ENCODE data around the gene EEF1AKMT1.

The EEF1AKMT1 gene

GRCh38 chr13:20714161-20714560, 59.6 kb downstream of the EEF1AKMT1 start:
- peaks cover 0 to 7% (median 0%) of the 10 kb centered on the region in 5 donors for H3K27me3 ChIP-seq (ENCODE audit: control insufficient read depth in 5 of 5, insufficient read depth in 4 of 5, low read length in 5 of 5)
- H3K4me3 ChIP-seq (ENCODE audit: low read depth in 1 of 5, low read length in 5 of 5), result peak overlapping the region; percentile 17 to 49 (median 37)
- peak overlapping the region; percentile 89 for H3K27ac ChIP-seq (ENCODE audit: low read depth, low read length)
- H3K9ac ChIP-seq (ENCODE audit: low read length in 5 of 5), result peak overlapping the region; percentile 1 to 72 (median 35)
- peaks cover 7 to 38% (median 30%) of the 10 kb centered on the region in 5 donors for H3K4me1 ChIP-seq (ENCODE audit: control insufficient read depth in 5 of 5, insufficient read depth in 5 of 5, low read length in 5 of 5)
- no peaks in the 10 kb centered on the region for H3K9me3 ChIP-seq (ENCODE audit: control insufficient read depth in 5 of 5, low read length in 5 of 5)
- H3K36me3 ChIP-seq (ENCODE audit: control insufficient read depth in 5 of 5, insufficient read depth in 5 of 5, low read length in 5 of 5), result no peaks in the 10 kb centered on the region

GRCh38 chr13:20713751-20714150, 60.0 kb downstream of the EEF1AKMT1 start:
- H3K36me3 ChIP-seq (ENCODE audit: control insufficient read depth in 5 of 5, insufficient read depth in 5 of 5, low read length in 5 of 5), result no peaks in the 10 kb centered on the region
- peak overlapping the region in 1 of 5 donors; percentile 49 for H3K4me3 ChIP-seq (ENCODE audit: low read depth in 1 of 5, low read length in 5 of 5)
- H3K4me1 ChIP-seq (ENCODE audit: control insufficient read depth in 5 of 5, insufficient read depth in 5 of 5, low read length in 5 of 5), result peaks cover 7 to 41% (median 32%) of the 10 kb centered on the region in 5 donors
- peak overlapping the region; percentile 1 to 72 (median 30) for H3K9ac ChIP-seq (ENCODE audit: low read length in 5 of 5)
- no peaks in the 10 kb centered on the region for H3K9me3 ChIP-seq (ENCODE audit: control insufficient read depth in 5 of 5, low read length in 5 of 5)
- H3K27me3 ChIP-seq (ENCODE audit: control insufficient read depth in 5 of 5, insufficient read depth in 4 of 5, low read length in 5 of 5), result peaks cover 0 to 3% (median 0%) of the 10 kb centered on the region in 5 donors
- peak overlapping the region; percentile 89 for H3K27ac ChIP-seq (ENCODE audit: low read depth, low read length)

- Histone ChIP-seq H3K36me3 (ENCODE audit: control insufficient read depth in 5 of 5, insufficient read depth in 5 of 5, low read length in 5 of 5) (no peaks in the 10 kb centered on the region), H3K4me1 (ENCODE audit: control insufficient read depth in 5 of 5, insufficient read depth in 5 of 5, low read length in 5 of 5) (peaks cover 7 to 41% (median 32%) of the 10 kb centered on the region in 5 donors), H3K27me3 (ENCODE audit: control insufficient read depth in 5 of 5, insufficient read depth in 4 of 5, low read length in 5 of 5) (no peaks in the 10 kb centered on the region), H3K4me3 (ENCODE audit: low read depth in 1 of 5, low read length in 5 of 5) (peak overlapping the region; percentile 14 to 51 (median 33)), H3K27ac (ENCODE audit: low read depth, low read length) (peak overlapping the region; percentile 89), H3K9me3 (ENCODE audit: control insufficient read depth in 5 of 5, low read length in 5 of 5) (no peaks in the 10 kb centered on the region), H3K9ac (ENCODE audit: low read length in 5 of 5) (peak overlapping the region in 3 of 5 donors; percentile 0 to 68 (median 3))
These were observed 60.8 kb downstream of the EEF1AKMT1 start for GRCh38 chr13:20713014-20713376.

GRCh38 chr13:20711301-20712044, 62.3 kb downstream of the EEF1AKMT1 start:
- no peaks in the 10 kb centered on the region for H3K27me3 ChIP-seq (ENCODE audit: control insufficient read depth in 5 of 5, insufficient read depth in 4 of 5, low read length in 5 of 5)
- H3K4me1 ChIP-seq (ENCODE audit: control insufficient read depth in 5 of 5, insufficient read depth in 5 of 5, low read length in 5 of 5), result peaks cover 7 to 41% (median 32%) of the 10 kb centered on the region in 5 donors
- H3K4me3 ChIP-seq (ENCODE audit: low read depth in 1 of 5, low read length in 5 of 5), result no peak overlapping the region
- no peaks in the 10 kb centered on the region for H3K9me3 ChIP-seq (ENCODE audit: control insufficient read depth in 5 of 5, low read length in 5 of 5)
- no peak overlapping the region for H3K9ac ChIP-seq (ENCODE audit: low read length in 5 of 5)
- no peaks in the 10 kb centered on the region for H3K36me3 ChIP-seq (ENCODE audit: control insufficient read depth in 5 of 5, insufficient read depth in 5 of 5, low read length in 5 of 5)
- no peak overlapping the region for H3K27ac ChIP-seq (ENCODE audit: low read depth, low read length)

- Histone ChIP-seq H3K27me3 (ENCODE audit: control insufficient read depth in 5 of 5, insufficient read depth in 4 of 5, low read length in 5 of 5) (no peaks in the 10 kb centered on the region), H3K27ac (ENCODE audit: low read depth, low read length) (no peak overlapping the region), H3K4me3 (ENCODE audit: low read depth in 1 of 5, low read length in 5 of 5) (no peak overlapping the region), H3K36me3 (ENCODE audit: control insufficient read depth in 5 of 5, insufficient read depth in 5 of 5, low read length in 5 of 5) (no peaks in the 10 kb centered on the region), H3K9me3 (ENCODE audit: control insufficient read depth in 5 of 5, low read length in 5 of 5) (no peaks in the 10 kb centered on the region), H3K9ac (ENCODE audit: low read length in 5 of 5) (no peak overlapping the region), H3K4me1 (ENCODE audit: control insufficient read depth in 5 of 5, insufficient read depth in 5 of 5, low read length in 5 of 5) (peaks cover 5 to 35% (median 26%) of the 10 kb centered on the region in 5 donors)
These were observed 64.0 kb downstream of the EEF1AKMT1 start for GRCh38 chr13:20709782-20710181.

- Histone ChIP-seq H3K9ac (ENCODE audit: low read length in 5 of 5) (no peak overlapping the region), H3K4me1 (ENCODE audit: control insufficient read depth in 5 of 5, insufficient read depth in 5 of 5, low read length in 5 of 5) (peaks cover 2 to 35% (median 28%) of the 10 kb centered on the region in 5 donors), H3K27ac (ENCODE audit: low read depth, low read length) (no peak overlapping the region), H3K27me3 (ENCODE audit: control insufficient read depth in 5 of 5, insufficient read depth in 4 of 5, low read length in 5 of 5) (no peaks in the 10 kb centered on the region), H3K4me3 (ENCODE audit: low read depth in 1 of 5, low read length in 5 of 5) (no peak overlapping the region), H3K9me3 (ENCODE audit: control insufficient read depth in 5 of 5, low read length in 5 of 5) (no peaks in the 10 kb centered on the region), H3K36me3 (ENCODE audit: control insufficient read depth in 5 of 5, insufficient read depth in 5 of 5, low read length in 5 of 5) (no peaks in the 10 kb centered on the region)
These were observed 64.4 kb downstream of the EEF1AKMT1 start for GRCh38 chr13:20709369-20709768.

GRCh38 chr13:20708216-20708615, 65.5 kb downstream of the EEF1AKMT1 start:
- Histone ChIP-seq H3K36me3 (ENCODE audit: control insufficient read depth in 5 of 5, insufficient read depth in 5 of 5, low read length in 5 of 5) (no peaks in the 10 kb centered on the region), H3K9me3 (ENCODE audit: control insufficient read depth in 5 of 5, low read length in 5 of 5) (no peaks in the 10 kb centered on the region), H3K4me3 (ENCODE audit: low read depth in 1 of 5, low read length in 5 of 5) (no peak overlapping the region), H3K27ac (ENCODE audit: low read depth, low read length) (no peak overlapping the region), H3K4me1 (ENCODE audit: control insufficient read depth in 5 of 5, insufficient read depth in 5 of 5, low read length in 5 of 5) (peaks cover 0 to 26% (median 19%) of the 10 kb centered on the region in 5 donors), H3K9ac (ENCODE audit: low read length in 5 of 5) (no peak overlapping the region), H3K27me3 (ENCODE audit: control insufficient read depth in 5 of 5, insufficient read depth in 4 of 5, low read length in 5 of 5) (no peaks in the 10 kb centered on the region)

- H3K4me3 ChIP-seq (ENCODE audit: low read depth in 1 of 5, low read length in 5 of 5), result no peak overlapping the region
- no peaks in the 10 kb centered on the region for H3K36me3 ChIP-seq (ENCODE audit: control insufficient read depth in 5 of 5, insufficient read depth in 5 of 5, low read length in 5 of 5)
- H3K4me1 ChIP-seq (ENCODE audit: control insufficient read depth in 5 of 5, insufficient read depth in 5 of 5, low read length in 5 of 5), result peaks cover 0 to 27% (median 20%) of the 10 kb centered on the region in 5 donors
- peaks cover 0 to 6% (median 0%) of the 10 kb centered on the region in 5 donors for H3K27me3 ChIP-seq (ENCODE audit: control insufficient read depth in 5 of 5, insufficient read depth in 4 of 5, low read length in 5 of 5)
- no peaks in the 10 kb centered on the region for H3K9me3 ChIP-seq (ENCODE audit: control insufficient read depth in 5 of 5, low read length in 5 of 5)
- H3K27ac ChIP-seq (ENCODE audit: low read depth, low read length), result no peak overlapping the region
- no peak overlapping the region for H3K9ac ChIP-seq (ENCODE audit: low read length in 5 of 5)
These were observed 67.1 kb downstream of the EEF1AKMT1 start for GRCh38 chr13:20706661-20707060.

GRCh38 chr13:20704459-20705069, 69.2 kb downstream of the EEF1AKMT1 start:
- H3K27ac ChIP-seq (ENCODE audit: low read depth, low read length), result no peak overlapping the region

More at GRCh38 chr13:20704459-20705069, 69.2 kb downstream of the EEF1AKMT1 start:
- Histone ChIP-seq H3K4me3 (ENCODE audit: low read depth in 1 of 5, low read length in 5 of 5) (peak overlapping the region in 1 of 5 donors; percentile 20), H3K9ac (ENCODE audit: low read length in 5 of 5) (no peak overlapping the region), H3K27me3 (ENCODE audit: control insufficient read depth in 5 of 5, insufficient read depth in 4 of 5, low read length in 5 of 5) (peaks cover 0 to 9% (median 3%) of the 10 kb centered on the region in 5 donors), H3K9me3 (ENCODE audit: control insufficient read depth in 5 of 5, low read length in 5 of 5) (no peaks in the 10 kb centered on the region), H3K4me1 (ENCODE audit: control insufficient read depth in 5 of 5, insufficient read depth in 5 of 5, low read length in 5 of 5) (peaks cover 0 to 27% (median 20%) of the 10 kb centered on the region in 5 donors), H3K36me3 (ENCODE audit: control insufficient read depth in 5 of 5, insufficient read depth in 5 of 5, low read length in 5 of 5) (no peaks in the 10 kb centered on the region)

All from subcutaneous abdominal adipose tissue (tissue), 5 donors.